SK-N-SH treated with all-trans-retinoic acid at 6 μM for 48 hours (cell line): ENCODE results near the gene OBSCN.

ENCODE experiments used
- ATAC-seq: fragments of 200-7000 bp; cut with Tn5 transposase; 3 replicates; pipeline ENCODE4 v1.9.1; 2020; ENCODE audit warnings: mild to moderate bottlenecking, moderate library complexity
- ARNTL ChIP-seq: fragments of 450-650 bp; formaldehyde crosslinking; IDR thresholded peaks from 2 replicates; pipeline ENCODE4 v1.5.0; 2020; ENCODE audit warnings: low read depth, mild to moderate bottlenecking, moderate library complexity, borderline replicate concordance
- BACH2 ChIP-seq: fragments of 250-450 bp; sonication (Bioruptor Pico); IDR thresholded peaks from 2 replicates; pipeline ENCODE4 v1.9.0; 2021; ENCODE audit warnings: mild to moderate bottlenecking, borderline replicate concordance
- CSDC2 ChIP-seq: fragments of 250-450 bp; sonication (Bioruptor Pico); IDR thresholded peaks from 2 replicates; pipeline ENCODE4 v1.5.0; 2020; ENCODE audit warnings: mild to moderate bottlenecking, moderate library complexity
- ESRRG ChIP-seq: fragments of 250-450 bp; sonication (Bioruptor Pico); IDR thresholded peaks from 2 replicates; pipeline ENCODE4 v1.6.1; 2021; ENCODE audit warnings: mild to moderate bottlenecking
- GLIS3 ChIP-seq: fragments of 250-450 bp; sonication (Bioruptor Pico); IDR thresholded peaks from 2 replicates; pipeline ENCODE4 v1.5.0; 2020; ENCODE audit warnings: mild to moderate bottlenecking, moderate library complexity
- ISL1 ChIP-seq: fragments of 250-450 bp; sonication (Bioruptor Pico); IDR thresholded peaks from 2 replicates; pipeline ENCODE4 v2.1.2; 2022; ENCODE audit warnings: mild to moderate bottlenecking, moderate library complexity
- OSR1 ChIP-seq: fragments of 250-450 bp; sonication (Bioruptor Pico); IDR thresholded peaks from 2 replicates; pipeline ENCODE4 v1.8.0; 2022; ENCODE audit warnings: moderate library complexity, mild to moderate bottlenecking, inconsistent platforms
- PPARA ChIP-seq: fragments of 250-450 bp; sonication (Bioruptor Pico); IDR thresholded peaks from 2 replicates; pipeline ENCODE4 v1.5.0; 2020; ENCODE audit warnings: mild to moderate bottlenecking, borderline replicate concordance
- RARB ChIP-seq: fragments of 250-450 bp; sonication (Bioruptor Pico); IDR thresholded peaks from 2 replicates; pipeline ENCODE4 v1.8.0; 2021; ENCODE audit warnings: mild to moderate bottlenecking, moderate library complexity
- SNAI2 ChIP-seq: fragments of 250-450 bp; sonication (Bioruptor Pico); IDR thresholded peaks from 2 replicates; pipeline ENCODE4 v1.5.0; 2020; ENCODE audit warnings: mild to moderate bottlenecking, moderate library complexity
- TCF4 ChIP-seq: fragments of 250-450 bp; sonication (Bioruptor Pico); IDR thresholded peaks from 2 replicates; pipeline ENCODE4 v1.8.0; 2021; ENCODE audit warnings: mild to moderate bottlenecking, moderate library complexity, borderline replicate concordance
- TOX ChIP-seq: fragments of 250-450 bp; sonication (Bioruptor Pico); IDR thresholded peaks from 2 replicates; pipeline ENCODE4 v1.8.0; 2021; ENCODE audit warnings: mild to moderate bottlenecking, moderate library complexity, borderline replicate concordance
- ZC3H10 ChIP-seq: fragments of 250-450 bp; sonication (Bioruptor Pico); IDR thresholded peaks from 2 replicates; pipeline ENCODE4 v1.5.1; 2021; ENCODE audit warnings: mild to moderate bottlenecking, moderate library complexity
- ZFP3 ChIP-seq: fragments of 250-450 bp; sonication (Bioruptor Pico); IDR thresholded peaks from 2 replicates; pipeline ENCODE4 v1.5.0; 2020; ENCODE audit warnings: mild to moderate bottlenecking, moderate library complexity
- ZFP30 ChIP-seq: fragments of 450-650 bp; formaldehyde crosslinking; IDR thresholded peaks from 2 replicates; pipeline ENCODE4 v1.5.0; 2022; ENCODE audit warnings: mild to moderate bottlenecking, moderate library complexity
- ZNF565 ChIP-seq: fragments of 450-650 bp; formaldehyde crosslinking; conservative IDR thresholded peaks from 2 replicates; pipeline ENCODE4 v1.5.0; 2020; ENCODE audit warnings: low read depth, mild to moderate bottlenecking, moderate library complexity
- ZNF70 ChIP-seq: fragments of 450-650 bp; formaldehyde crosslinking; IDR thresholded peaks from 2 replicates; pipeline ENCODE4 v1.5.0; 2020; ENCODE audit warnings: mild to moderate bottlenecking, moderate library complexity
- ZNF8 ChIP-seq: fragments of 450-650 bp; formaldehyde crosslinking; IDR thresholded peaks from 2 replicates; pipeline ENCODE4 v1.5.0; 2020; ENCODE audit warnings: mild to moderate bottlenecking, moderate library complexity
- TF ChIP-seq, protein P1 (sequence below): fragments of 250-450 bp; sonication (Bioruptor Pico); IDR thresholded peaks from 2 replicates; pipeline ENCODE4 v1.8.0; 2020; ENCODE audit warnings: mild to moderate bottlenecking, moderate library complexity, borderline replicate concordance
- TF ChIP-seq, protein P2 (sequence below): fragments of 250-450 bp; sonication (Bioruptor Pico); IDR thresholded peaks from 2 replicates; pipeline ENCODE4 v1.5.1; 2021; ENCODE audit warnings: mild to moderate bottlenecking, moderate library complexity
- TF ChIP-seq, protein P3 (sequence below): fragments of 250-450 bp; sonication (Bioruptor Pico); IDR thresholded peaks from 2 replicates; pipeline ENCODE4 v1.5.1; 2020; ENCODE audit warnings: low read depth, mild to moderate bottlenecking, moderate library complexity
- TF ChIP-seq, protein P4 (sequence below): fragments of 250-450 bp; sonication (Bioruptor Pico); IDR thresholded peaks from 2 replicates; pipeline ENCODE4 v1.5.0; 2020; ENCODE audit warnings: mild to moderate bottlenecking, moderate library complexity

Gene OBSCN

DNA sequence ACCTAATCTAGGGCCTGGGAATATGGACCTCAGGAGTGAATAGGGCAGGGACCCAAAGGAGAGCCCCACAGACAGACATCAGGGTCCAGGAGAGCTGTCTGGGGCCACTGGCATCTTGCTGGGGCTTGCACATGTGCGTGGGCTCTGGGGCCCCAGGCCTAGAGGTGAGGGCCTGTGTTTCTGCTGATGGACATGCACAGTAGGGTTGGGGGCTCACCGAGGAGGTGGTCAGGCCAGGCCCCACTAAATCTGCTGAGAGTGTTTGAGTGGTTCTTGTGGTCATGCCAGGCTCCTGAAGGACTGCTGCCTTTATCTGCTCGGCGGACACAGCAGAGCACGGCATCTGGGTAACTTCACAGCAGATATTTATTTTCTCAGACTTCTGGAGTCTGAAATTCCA is 87.4 kb downstream of the OBSCN start (continued):
- TF ChIP-seq, protein P1, sequence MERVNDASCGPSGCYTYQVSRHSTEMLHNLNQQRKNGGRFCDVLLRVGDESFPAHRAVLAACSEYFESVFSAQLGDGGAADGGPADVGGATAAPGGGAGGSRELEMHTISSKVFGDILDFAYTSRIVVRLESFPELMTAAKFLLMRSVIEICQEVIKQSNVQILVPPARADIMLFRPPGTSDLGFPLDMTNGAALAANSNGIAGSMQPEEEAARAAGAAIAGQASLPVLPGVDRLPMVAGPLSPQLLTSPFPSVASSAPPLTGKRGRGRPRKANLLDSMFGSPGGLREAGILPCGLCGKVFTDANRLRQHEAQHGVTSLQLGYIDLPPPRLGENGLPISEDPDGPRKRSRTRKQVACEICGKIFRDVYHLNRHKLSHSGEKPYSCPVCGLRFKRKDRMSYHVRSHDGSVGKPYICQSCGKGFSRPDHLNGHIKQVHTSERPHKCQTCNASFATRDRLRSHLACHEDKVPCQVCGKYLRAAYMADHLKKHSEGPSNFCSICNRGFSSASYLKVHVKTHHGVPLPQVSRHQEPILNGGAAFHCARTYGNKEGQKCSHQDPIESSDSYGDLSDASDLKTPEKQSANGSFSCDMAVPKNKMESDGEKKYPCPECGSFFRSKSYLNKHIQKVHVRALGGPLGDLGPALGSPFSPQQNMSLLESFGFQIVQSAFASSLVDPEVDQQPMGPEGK = no peak
- no peak for TF ChIP-seq ZNF565 (CRISPR knock-in tag)
- no peak for TF ChIP-seq PPARA
- no peak for TF ChIP-seq TOX (CRISPR knock-in tag)
- TF ChIP-seq, protein P2, sequence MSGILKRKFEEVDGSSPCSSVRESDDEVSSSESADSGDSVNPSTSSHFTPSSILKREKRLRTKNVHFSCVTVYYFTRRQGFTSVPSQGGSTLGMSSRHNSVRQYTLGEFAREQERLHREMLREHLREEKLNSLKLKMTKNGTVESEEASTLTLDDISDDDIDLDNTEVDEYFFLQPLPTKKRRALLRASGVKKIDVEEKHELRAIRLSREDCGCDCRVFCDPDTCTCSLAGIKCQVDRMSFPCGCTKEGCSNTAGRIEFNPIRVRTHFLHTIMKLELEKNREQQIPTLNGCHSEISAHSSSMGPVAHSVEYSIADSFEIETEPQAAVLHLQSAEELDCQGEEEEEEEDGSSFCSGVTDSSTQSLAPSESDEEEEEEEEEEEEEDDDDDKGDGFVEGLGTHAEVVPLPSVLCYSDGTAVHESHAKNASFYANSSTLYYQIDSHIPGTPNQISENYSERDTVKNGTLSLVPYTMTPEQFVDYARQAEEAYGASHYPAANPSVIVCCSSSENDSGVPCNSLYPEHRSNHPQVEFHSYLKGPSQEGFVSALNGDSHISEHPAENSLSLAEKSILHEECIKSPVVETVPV (CRISPR knock-in tag) = no peak
- TF ChIP-seq TCF4 = no peak

DNA sequence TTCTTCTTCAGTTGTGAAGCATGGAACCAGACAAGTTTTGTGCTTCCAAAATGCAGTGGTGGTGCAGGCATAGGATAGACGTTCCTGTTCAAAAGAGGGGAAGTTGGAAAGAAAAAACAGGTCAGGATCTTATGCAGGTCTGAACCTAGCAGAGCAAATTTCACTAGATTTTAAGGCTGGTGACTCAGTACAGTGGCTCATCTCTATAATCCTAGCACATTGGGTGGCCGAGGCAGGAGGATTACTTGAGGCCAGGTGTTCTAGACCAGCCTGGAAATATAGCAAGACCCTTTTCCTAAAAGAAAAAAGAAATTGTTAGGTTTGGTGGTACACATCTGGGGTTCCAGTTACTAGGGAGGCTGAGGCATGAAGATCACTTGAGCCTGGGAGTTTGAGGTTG is 88.1 kb downstream of the OBSCN start:
- ATAC-seq = no peak
- TF ChIP-seq, protein P1 = no peak
- TF ChIP-seq ISL1 (no peak), TCF4 (no peak), SNAI2 (CRISPR knock-in tag) (no peak), GLIS3 (CRISPR knock-in tag) (no peak), ZNF70 (no peak), ZFP3 (CRISPR knock-in tag) (no peak), ZNF8 (CRISPR knock-in tag) (no peak)

DNA sequence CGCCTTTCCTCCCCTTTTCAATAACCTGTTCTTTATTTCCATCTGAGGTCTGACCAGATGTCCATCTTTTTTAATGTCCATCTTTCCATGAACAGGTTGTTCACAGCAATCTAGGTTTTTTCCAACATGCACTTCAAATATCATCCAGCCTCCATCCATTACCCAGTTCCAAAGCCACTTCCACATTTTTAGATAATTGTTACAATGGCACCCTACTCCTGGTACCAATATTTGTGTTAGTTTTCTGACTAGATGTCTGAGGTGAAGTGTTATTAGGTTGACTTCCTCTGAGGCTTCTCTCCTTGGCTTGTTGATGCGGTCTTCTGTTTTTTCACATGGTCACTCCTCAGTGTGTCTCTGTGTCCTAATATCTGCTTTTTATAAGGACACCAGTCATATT is 89.4 kb downstream of the OBSCN start:
- no peak for ATAC-seq
- TF ChIP-seq ESRRG (CRISPR knock-in tag) (no peak), ZFP3 (CRISPR knock-in tag) (no peak), TOX (CRISPR knock-in tag) (no peak), OSR1 (CRISPR knock-in tag) (no peak), ZNF565 (CRISPR knock-in tag) (no peak), BACH2 (CRISPR knock-in tag) (no peak), PPARA (no peak), SNAI2 (CRISPR knock-in tag) (no peak), ARNTL (no peak)
- TF ChIP-seq, protein P3, sequence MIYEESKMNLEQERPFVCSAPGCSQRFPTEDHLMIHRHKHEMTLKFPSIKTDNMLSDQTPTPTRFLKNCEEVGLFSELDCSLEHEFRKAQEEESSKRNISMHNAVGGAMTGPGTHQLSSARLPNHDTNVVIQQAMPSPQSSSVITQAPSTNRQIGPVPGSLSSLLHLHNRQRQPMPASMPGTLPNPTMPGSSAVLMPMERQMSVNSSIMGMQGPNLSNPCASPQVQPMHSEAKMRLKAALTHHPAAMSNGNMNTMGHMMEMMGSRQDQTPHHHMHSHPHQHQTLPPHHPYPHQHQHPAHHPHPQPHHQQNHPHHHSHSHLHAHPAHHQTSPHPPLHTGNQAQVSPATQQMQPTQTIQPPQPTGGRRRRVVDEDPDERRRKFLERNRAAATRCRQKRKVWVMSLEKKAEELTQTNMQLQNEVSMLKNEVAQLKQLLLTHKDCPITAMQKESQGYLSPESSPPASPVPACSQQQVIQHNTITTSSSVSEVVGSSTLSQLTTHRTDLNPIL (CRISPR knock-in tag) = no peak

DNA sequence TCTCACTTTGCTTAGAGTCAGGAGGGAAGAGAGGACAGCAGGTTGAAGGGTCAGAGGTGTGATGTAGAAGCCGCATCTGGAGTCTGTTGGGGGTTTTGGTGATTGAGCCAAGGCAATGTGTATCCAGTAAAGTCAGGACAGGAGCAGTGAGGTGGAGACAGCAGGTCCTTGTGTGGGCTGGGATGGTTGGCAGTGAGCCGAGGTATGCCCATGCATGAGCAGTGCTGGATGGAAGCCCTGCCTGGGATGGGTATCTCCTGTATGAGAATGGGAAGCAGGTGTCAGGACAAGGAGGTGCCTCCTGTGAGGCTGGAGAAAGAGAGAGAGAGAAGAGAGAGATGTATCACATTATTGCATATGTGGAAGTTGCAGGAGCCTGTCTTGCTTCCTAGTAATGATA is 90.0 kb downstream of the OBSCN start:
- ATAC-seq = no peak
- no peak for TF ChIP-seq ISL1
- TF ChIP-seq, protein P2 (CRISPR knock-in tag) = no peak

DNA sequence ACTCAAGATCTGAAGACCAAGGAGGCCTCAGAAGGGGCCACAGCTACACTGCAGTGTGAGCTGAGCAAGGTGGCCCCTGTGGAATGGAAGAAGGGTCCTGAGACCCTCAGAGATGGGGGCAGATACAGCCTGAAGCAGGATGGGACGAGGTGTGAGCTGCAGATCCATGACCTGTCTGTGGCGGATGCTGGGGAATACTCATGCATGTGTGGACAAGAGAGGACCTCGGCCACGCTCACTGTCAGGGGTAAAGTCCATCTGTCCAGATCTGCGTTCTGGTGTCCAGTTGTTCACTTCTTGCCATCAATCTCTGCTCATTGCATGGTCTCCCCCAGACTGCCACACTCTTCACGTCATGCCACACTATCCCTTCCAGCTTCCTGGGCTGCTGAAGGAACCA is 90.6 kb downstream of the OBSCN start:
- ATAC-seq = no peak
- TF ChIP-seq RARB (CRISPR knock-in tag) (no peak), ZC3H10 (CRISPR knock-in tag) (no peak), TOX (CRISPR knock-in tag) (no peak), ISL1 (no peak), GLIS3 (CRISPR knock-in tag) (no peak), ARNTL (no peak), OSR1 (CRISPR knock-in tag) (no peak), TCF4 (no peak), ZNF70 (no peak), CSDC2 (CRISPR knock-in tag) (no peak), ZFP30 (no peak), ZNF8 (CRISPR knock-in tag) (no peak)
- TF ChIP-seq, protein P4, sequence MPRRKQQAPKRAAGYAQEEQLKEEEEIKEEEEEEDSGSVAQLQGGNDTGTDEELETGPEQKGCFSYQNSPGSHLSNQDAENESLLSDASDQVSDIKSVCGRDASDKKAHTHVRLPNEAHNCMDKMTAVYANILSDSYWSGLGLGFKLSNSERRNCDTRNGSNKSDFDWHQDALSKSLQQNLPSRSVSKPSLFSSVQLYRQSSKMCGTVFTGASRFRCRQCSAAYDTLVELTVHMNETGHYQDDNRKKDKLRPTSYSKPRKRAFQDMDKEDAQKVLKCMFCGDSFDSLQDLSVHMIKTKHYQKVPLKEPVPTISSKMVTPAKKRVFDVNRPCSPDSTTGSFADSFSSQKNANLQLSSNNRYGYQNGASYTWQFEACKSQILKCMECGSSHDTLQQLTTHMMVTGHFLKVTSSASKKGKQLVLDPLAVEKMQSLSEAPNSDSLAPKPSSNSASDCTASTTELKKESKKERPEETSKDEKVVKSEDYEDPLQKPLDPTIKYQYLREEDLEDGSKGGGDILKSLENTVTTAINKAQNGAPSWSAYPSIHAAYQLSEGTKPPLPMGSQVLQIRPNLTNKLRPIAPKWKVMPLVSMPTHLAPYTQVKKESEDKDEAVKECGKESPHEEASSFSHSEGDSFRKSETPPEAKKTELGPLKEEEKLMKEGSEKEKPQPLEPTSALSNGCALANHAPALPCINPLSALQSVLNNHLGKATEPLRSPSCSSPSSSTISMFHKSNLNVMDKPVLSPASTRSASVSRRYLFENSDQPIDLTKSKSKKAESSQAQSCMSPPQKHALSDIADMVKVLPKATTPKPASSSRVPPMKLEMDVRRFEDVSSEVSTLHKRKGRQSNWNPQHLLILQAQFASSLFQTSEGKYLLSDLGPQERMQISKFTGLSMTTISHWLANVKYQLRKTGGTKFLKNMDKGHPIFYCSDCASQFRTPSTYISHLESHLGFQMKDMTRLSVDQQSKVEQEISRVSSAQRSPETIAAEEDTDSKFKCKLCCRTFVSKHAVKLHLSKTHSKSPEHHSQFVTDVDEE (CRISPR knock-in tag) = no peak
- TF ChIP-seq, protein P2 (CRISPR knock-in tag) = no peak
